Measurements from ENCODE around the gene TPM2.
"Not testable (repeated sequence)": the region's sequence is repeated elsewhere in the genome, so short reads cannot be mapped to it uniquely, and the experiment has no call there.

DNA sequence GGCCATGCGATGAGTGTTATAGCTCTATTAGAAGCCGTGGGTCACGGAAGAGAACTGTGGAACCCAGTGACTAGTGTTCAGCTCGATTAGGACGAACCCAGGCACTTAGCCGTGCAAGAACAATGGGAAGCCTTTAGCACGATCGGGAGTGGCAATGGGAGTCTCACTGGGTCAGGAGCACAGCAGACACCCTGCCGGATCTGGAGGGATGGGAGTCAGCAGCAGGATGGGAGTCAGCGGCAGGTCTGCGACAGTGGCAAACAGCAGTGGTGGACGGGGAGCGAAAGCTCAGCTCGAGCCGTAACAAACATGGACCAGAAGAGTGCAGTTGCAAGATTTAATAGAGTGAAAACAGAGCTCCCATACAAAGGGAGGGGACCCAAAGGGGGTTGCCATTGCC lies 49.3 kb downstream of the TPM2 start:
- TF ChIP-seq SP1 (IDR thresholded peaks at IDR 0.05); BHLHE40 (IDR thresholded peaks at IDR 0.05; ENCODE audit: borderline replicate concordance); ZNF384 (IDR thresholded peaks at IDR 0.05); ARNT (IDR thresholded peaks at IDR 0.05); LEF1 (IDR thresholded peaks at IDR 0.05; ENCODE audit: borderline replicate concordance); TARDBP (IDR thresholded peaks at IDR 0.05); FOXK2 (IDR thresholded peaks at IDR 0.05); CTBP1 (IDR thresholded peaks at IDR 0.05; ENCODE audit: borderline replicate concordance); SUZ12 (IDR thresholded peaks at IDR 0.05); HDGF (IDR thresholded peaks at IDR 0.05; ENCODE audit: borderline replicate concordance); FOXA1 (IDR thresholded peaks at IDR 0.05); L3MBTL2 (conservative IDR thresholded peaks at IDR 0.05): not testable (repeated sequence)
